ENCODE results near the gene BTBD1. TPM values are rescaled to one million over a fixed set of nuclear protein-coding genes. Genes with fewer than 3 reads are reported as not detected.

Gene BTBD1
- total and polyA plus RNA-seq, 2 donors (not counting 3 experiments of a cell fraction or from before 2014, with no cell fraction given) = 30.8 to 58.0 TPM

- Histone ChIP-seq H3K27ac (ENCODE audit: insufficient read depth, low read depth, low read length) (peak overlapping the region; percentile 60), H3K9me3 (replicated peaks; ENCODE audit: control insufficient read depth, insufficient read depth, low read length) (no peaks in the 10 kb centered on the region), H3K4me2 (ENCODE audit: insufficient read depth, low read length) (no peak overlapping the region), H4K20me1 (replicated peaks; ENCODE audit: control insufficient read depth, extremely low read depth, insufficient read depth, low read length) (no peaks in the 10 kb centered on the region), H3K9ac (replicated peaks; ENCODE audit: extremely low read depth, insufficient read depth, low read length) (no peak overlapping the region), H3K27me3 (ENCODE audit: control insufficient read depth in 2 of 2, insufficient read depth in 2 of 2, low read length in 2 of 2) (no peaks in the 10 kb centered on the region), H3K4me1 (ENCODE audit: control insufficient read depth, extremely low read depth, insufficient read depth, low read length) (peaks cover 48% of the 10 kb centered on the region), H3K36me3 (ENCODE audit: control insufficient read depth in 2 of 2, extremely low read depth in 1 of 2, insufficient read depth in 2 of 2, low read length in 2 of 2) (peaks cover 2 to 27% of the 10 kb centered on the region in 2 experiments), H3K9me1 (replicated peaks; ENCODE audit: control insufficient read depth, extremely low read depth, insufficient read depth, low read length) (no peaks in the 10 kb centered on the region), H3K4me3 (replicated peaks in 1 of 3; ENCODE audit: insufficient read depth in 1 of 3, low read depth in 1 of 3, low read length in 3 of 3) (no peak overlapping the region), H2AFZ (ENCODE audit: low read depth, low read length) (no peak overlapping the region), H3K79me2 (ENCODE audit: control insufficient read depth, insufficient read depth, low read length) (peaks cover 25% of the 10 kb centered on the region)
- dilution Hi-C loops (cut with MboI; ENCODE audit: extremely low pct_ligation_motif_present, low sequenced_read_pairs) (no loop called here), intact Hi-C loops (cut with micrococcal nuclease) (loop anchor here (5.0 kb wide), 1 partner anchor 572 kb away; the partner anchor contains the start of gene RPS17)
- BruUV-seq (replicated peaks) = no TSS peak
- CTCF ChIA-PET = interaction anchor here (0.9 to 1.6 kb wide), 2 partner anchors 47 to 103 kb away, joined by 3 to 5 read pairs; partner anchors contain the start of genes BTBD1 and C15orf40
- TF ChIP-seq CTCF (IDR thresholded peaks at IDR 0.05; ENCODE audit: extremely low read depth in 1 of 2, insufficient read depth in 1 of 2, low read depth in 1 of 2, low read length in 2 of 2) (no peak), POLR2AphosphoS5 (IDR thresholded peaks at IDR 0.05; ENCODE audit: insufficient read depth, low read depth, low read length) (no peak), POLR2A (IDR thresholded peaks at IDR 0.05; ENCODE audit: low read depth, low read length) (no peak), GATA2 (IDR thresholded peaks at IDR 0.05; ENCODE audit: insufficient read depth, insufficient read length, low read depth, low read length) (no peak), FOS (IDR thresholded peaks at IDR 0.05; ENCODE audit: borderline replicate concordance, insufficient read depth, low read length) (no peak), MYC (IDR thresholded peaks at IDR 0.05; ENCODE audit: low read depth, low read length) (no peak), JUN (IDR thresholded peaks at IDR 0.05; ENCODE audit: borderline replicate concordance, insufficient read depth, insufficient read length, low read depth) (no peak), EZH2 (IDR thresholded peaks at IDR 0.05; ENCODE audit: borderline replicate concordance, low read depth, low read length, severe bottlenecking) (no peak), MAX (IDR thresholded peaks at IDR 0.05; ENCODE audit: insufficient read depth, insufficient read length) (no peak)
- POLR2A ChIA-PET = no interaction called here
- DNase-seq (ENCODE audit: low read depth, low spot score) (no peak), FAIRE-seq (no peak)
These were observed 47.0 kb upstream of the BTBD1 start for GRCh38 chr15:83113881-83114674.
